ENCODE data around the gene NELFCD.
"Not testable (repeated sequence)": the region's sequence is repeated elsewhere in the genome, so short reads cannot be mapped to it uniquely, and the experiment has no call there.

The NELFCD gene

GRCh38 chr20:58973866-58974265, 7.2 kb upstream of the NELFCD start:
- DNase-seq (ENCODE audit: low spot score): no peak

- no peak for DNase-seq (ENCODE audit: low spot score)
Measured at GRCh38 chr20:58975353-58975752, 5.7 kb upstream of the NELFCD start.

- DNase-seq (ENCODE audit: low spot score): no peak
Measured at GRCh38 chr20:58976061-58976730, 4.9 kb upstream of the NELFCD start.

- DNase-seq (ENCODE audit: low spot score): no peak
Measured at GRCh38 chr20:58978351-58979190, 2.5 kb upstream of the NELFCD start.

- no peak for DNase-seq (ENCODE audit: low spot score)
Measured at GRCh38 chr20:58981628-58982364, 740 bp downstream of the NELFCD start.

GRCh38 chr20:58982406-58983114, 1.5 kb downstream of the NELFCD start:
- DNase-seq (ENCODE audit: low spot score): no peak

- not testable (repeated sequence) for DNase-seq (ENCODE audit: low spot score)
Measured at GRCh38 chr20:58983115-58983468, 2.0 kb downstream of the NELFCD start.

- no peak for DNase-seq (ENCODE audit: low spot score)
Measured at GRCh38 chr20:58984691-58985090, 3.6 kb downstream of the NELFCD start.

GRCh38 chr20:58985656-58986055, 4.6 kb downstream of the NELFCD start:
- DNase-seq (ENCODE audit: low spot score): no peak

- DNase-seq (ENCODE audit: low spot score): no peak
Measured at GRCh38 chr20:58986286-58986967, 5.4 kb downstream of the NELFCD start.

- no peak for DNase-seq (ENCODE audit: low spot score)
Measured at GRCh38 chr20:58986968-58987517, 6.0 kb downstream of the NELFCD start.

GRCh38 chr20:58987790-58988564, 6.9 kb downstream of the NELFCD start:
- no peak for DNase-seq (ENCODE audit: low spot score)

- no peak for DNase-seq (ENCODE audit: low spot score)
Measured at GRCh38 chr20:58988565-58988882, 7.5 kb downstream of the NELFCD start.

GRCh38 chr20:58989196-58989595, 8.1 kb downstream of the NELFCD start:
- DNase-seq (ENCODE audit: low spot score): no peak

GRCh38 chr20:58990651-58991445, 9.8 kb downstream of the NELFCD start:
- DNase-seq (ENCODE audit: low spot score): no peak

- no peak for DNase-seq (ENCODE audit: low spot score)
Measured at GRCh38 chr20:58991715-58992114, 10.7 kb downstream of the NELFCD start.

GRCh38 chr20:58992911-58993310, 11.9 kb downstream of the NELFCD start:
- no peak for DNase-seq (ENCODE audit: low spot score)

GRCh38 chr20:58993332-58994248, 12.5 kb downstream of the NELFCD start:
- DNase-seq (ENCODE audit: low spot score): no peak

Measured in AG08396 (cell line).